ENCODE measurements around the gene NR4A3. TPM values are rescaled to one million over a fixed set of nuclear protein-coding genes. Genes with fewer than 3 reads are reported as not detected.

NR4A3 gene
- polyA plus RNA-seq, 2 of the 4 experiments (the other 2 are of a cell fraction): 1.6 to 2.0 TPM

GRCh38 chr9:99827244-99827643, 5.6 kb downstream of the NR4A3 start (continued):
- TF ChIP-seq, protein P1, sequence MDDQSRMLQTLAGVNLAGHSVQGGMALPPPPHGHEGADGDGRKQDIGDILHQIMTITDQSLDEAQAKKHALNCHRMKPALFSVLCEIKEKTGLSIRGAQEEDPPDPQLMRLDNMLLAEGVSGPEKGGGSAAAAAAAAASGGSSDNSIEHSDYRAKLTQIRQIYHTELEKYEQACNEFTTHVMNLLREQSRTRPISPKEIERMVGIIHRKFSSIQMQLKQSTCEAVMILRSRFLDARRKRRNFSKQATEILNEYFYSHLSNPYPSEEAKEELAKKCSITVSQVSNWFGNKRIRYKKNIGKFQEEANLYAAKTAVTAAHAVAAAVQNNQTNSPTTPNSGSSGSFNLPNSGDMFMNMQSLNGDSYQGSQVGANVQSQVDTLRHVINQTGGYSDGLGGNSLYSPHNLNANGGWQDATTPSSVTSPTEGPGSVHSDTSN (IDR thresholded peaks at IDR 0.05): no peak
- TF ChIP-seq FOSL2 (IDR thresholded peaks at IDR 0.05) (no peak), FOSL2 (CRISPR knock-in tag; IDR thresholded peaks at IDR 0.05) (no peak), HDAC2 (IDR thresholded peaks at IDR 0.05) (no peak), NPAS2 (CRISPR knock-in tag; IDR thresholded peaks at IDR 0.05; ENCODE audit: borderline replicate concordance) (no peak), HMGXB4 (CRISPR knock-in tag; IDR thresholded peaks at IDR 0.05; ENCODE audit: borderline replicate concordance) (no peak), JUN (IDR thresholded peaks at IDR 0.05) (no peak), USF2 (IDR thresholded peaks at IDR 0.05) (no peak)
- TF ChIP-seq, protein P2, sequence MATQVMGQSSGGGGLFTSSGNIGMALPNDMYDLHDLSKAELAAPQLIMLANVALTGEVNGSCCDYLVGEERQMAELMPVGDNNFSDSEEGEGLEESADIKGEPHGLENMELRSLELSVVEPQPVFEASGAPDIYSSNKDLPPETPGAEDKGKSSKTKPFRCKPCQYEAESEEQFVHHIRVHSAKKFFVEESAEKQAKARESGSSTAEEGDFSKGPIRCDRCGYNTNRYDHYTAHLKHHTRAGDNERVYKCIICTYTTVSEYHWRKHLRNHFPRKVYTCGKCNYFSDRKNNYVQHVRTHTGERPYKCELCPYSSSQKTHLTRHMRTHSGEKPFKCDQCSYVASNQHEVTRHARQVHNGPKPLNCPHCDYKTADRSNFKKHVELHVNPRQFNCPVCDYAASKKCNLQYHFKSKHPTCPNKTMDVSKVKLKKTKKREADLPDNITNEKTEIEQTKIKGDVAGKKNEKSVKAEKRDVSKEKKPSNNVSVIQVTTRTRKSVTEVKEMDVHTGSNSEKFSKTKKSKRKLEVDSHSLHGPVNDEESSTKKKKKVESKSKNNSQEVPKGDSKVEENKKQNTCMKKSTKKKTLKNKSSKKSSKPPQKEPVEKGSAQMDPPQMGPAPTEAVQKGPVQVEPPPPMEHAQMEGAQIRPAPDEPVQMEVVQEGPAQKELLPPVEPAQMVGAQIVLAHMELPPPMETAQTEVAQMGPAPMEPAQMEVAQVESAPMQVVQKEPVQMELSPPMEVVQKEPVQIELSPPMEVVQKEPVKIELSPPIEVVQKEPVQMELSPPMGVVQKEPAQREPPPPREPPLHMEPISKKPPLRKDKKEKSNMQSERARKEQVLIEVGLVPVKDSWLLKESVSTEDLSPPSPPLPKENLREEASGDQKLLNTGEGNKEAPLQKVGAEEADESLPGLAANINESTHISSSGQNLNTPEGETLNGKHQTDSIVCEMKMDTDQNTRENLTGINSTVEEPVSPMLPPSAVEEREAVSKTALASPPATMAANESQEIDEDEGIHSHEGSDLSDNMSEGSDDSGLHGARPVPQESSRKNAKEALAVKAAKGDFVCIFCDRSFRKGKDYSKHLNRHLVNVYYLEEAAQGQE (IDR thresholded peaks at IDR 0.05): no peak
- TF ChIP-seq, protein P3, sequence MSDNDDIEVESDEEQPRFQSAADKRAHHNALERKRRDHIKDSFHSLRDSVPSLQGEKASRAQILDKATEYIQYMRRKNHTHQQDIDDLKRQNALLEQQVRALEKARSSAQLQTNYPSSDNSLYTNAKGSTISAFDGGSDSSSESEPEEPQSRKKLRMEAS (IDR thresholded peaks at IDR 0.05): no peak
- TF ChIP-seq, protein P4, sequence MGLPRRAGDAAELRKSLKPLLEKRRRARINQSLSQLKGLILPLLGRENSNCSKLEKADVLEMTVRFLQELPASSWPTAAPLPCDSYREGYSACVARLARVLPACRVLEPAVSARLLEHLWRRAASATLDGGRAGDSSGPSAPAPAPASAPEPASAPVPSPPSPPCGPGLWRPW (IDR thresholded peaks at IDR 0.05): no peak

GRCh38 chr9:99828054-99828416, 6.3 kb downstream of the NR4A3 start:
- no peak for FAIRE-seq
- H3K4me1 ChIP-seq: peaks cover 5% of the 10 kb centered on the region; the same call in 1 of the 3 replicates
- DNase-seq (ENCODE audit: low read depth in 1 of 2, low spot score in 1 of 2): no peak
- H3K27ac ChIP-seq: no peak overlapping the region
- H3K4me3 ChIP-seq: no peak overlapping the region
- WGBS (ENCODE audit: missing lambda C conversion rate): 89% methylated on average over 14 of the region's 15 CpGs
- POLR2A ChIA-PET: no interaction called here
- CTCF ChIA-PET: interaction anchor here (1.3 kb wide), 1 partner anchor 15 kb away, joined by 5 read pairs; no protein-coding TSS in a partner anchor
- H3K9me3 ChIP-seq: no peaks in the 10 kb centered on the region
- no peak for ATAC-seq
- H3K4me2 ChIP-seq: no peak overlapping the region
- no peak for TF ChIP-seq ATOH8 (CRISPR knock-in tag; IDR thresholded peaks at IDR 0.05; ENCODE audit: low read depth)
- TF ChIP-seq POLR2A (IDR thresholded peaks at IDR 0.05; ENCODE audit: low read length): no peak
- TF ChIP-seq, protein P2 (IDR thresholded peaks at IDR 0.05): no peak
- no peak for TF ChIP-seq USF2 (IDR thresholded peaks at IDR 0.05)
- no peak for TF ChIP-seq RAD21 (conservative IDR thresholded peaks at IDR 0.05 in 1 of 2, IDR thresholded peaks at IDR 0.05 in 1 of 2)
- TF ChIP-seq, protein P3 (IDR thresholded peaks at IDR 0.05): no peak
- TF ChIP-seq JUN (IDR thresholded peaks at IDR 0.05): no peak
- no peak for TF ChIP-seq TP53 (CRISPR knock-in tag; IDR thresholded peaks at IDR 0.05)
- TF ChIP-seq HMGXB4 (CRISPR knock-in tag; IDR thresholded peaks at IDR 0.05; ENCODE audit: borderline replicate concordance): no peak
- no peak for TF ChIP-seq CEBPB (IDR thresholded peaks at IDR 0.05)
- no peak for TF ChIP-seq RARB (CRISPR knock-in tag; IDR thresholded peaks at IDR 0.05)
- TF ChIP-seq CHD4 (IDR thresholded peaks at IDR 0.05; ENCODE audit: borderline replicate concordance): no peak
- TF ChIP-seq TFCP2L1 (CRISPR knock-in tag; IDR thresholded peaks at IDR 0.05): no peak
- no peak for TF ChIP-seq RNF2 (IDR thresholded peaks at IDR 0.05; ENCODE audit: borderline replicate concordance, low read depth)
